Neutrophil (primary cell): Measurements from ENCODE around the gene NUP210.
"Not testable (repeated sequence)": the region's sequence is repeated elsewhere in the genome, so short reads cannot be mapped to it uniquely, and the experiment has no call there.

Source experiments
- H3K27ac ChIP-seq: fragments of 200-600 bp; sonication (generic); 2 replicates; pipeline ENCODE4 v1.5.1; 2016; ENCODE audit warnings: mild to moderate bottlenecking, moderate library complexity
- H3K27me3 ChIP-seq: fragments of 200-600 bp; sonication (generic); 2 replicates; pipeline ENCODE4 v1.6.0; 2016; ENCODE audit warnings: mild to moderate bottlenecking
- H3K36me3 ChIP-seq: fragments of 200-600 bp; sonication (generic); 2 replicates; pipeline ENCODE4 v1.5.1; 2017
- H3K4me1 ChIP-seq, 2 experiments: fragments of 200-600 bp in 1 of 2; sonication (generic) in 1 of 2; 1 replicate in 1 of 2; 2 replicates in 1 of 2; pipeline versions ENCODE4 v1.5.1 to v1.6.1; 2013 to 2016; ENCODE audit warnings: low read depth in 1 of 2, low read length in 1 of 2, mild to moderate bottlenecking in 1 of 2, moderate library complexity in 1 of 2; ENCODE audit not compliant: control insufficient read depth in 1 of 2, insufficient read depth in 1 of 2
- H3K4me3 ChIP-seq, 2 experiments: fragments of 200-600 bp in 1 of 2; sonication (generic) in 1 of 2; 1 replicate in 1 of 2; 2 replicates in 1 of 2; pipeline ENCODE4 v1.5.1; 2013 to 2016; ENCODE audit warnings: low read depth in 1 of 2, low read length in 1 of 2, mild to moderate bottlenecking in 1 of 2, moderate library complexity in 1 of 2
- H3K9me3 ChIP-seq: fragments of 200-600 bp; sonication (generic); 2 replicates; pipeline ENCODE4 v1.5.1; 2016
- CTCF ChIP-seq: fragments of 200-600 bp; sonication (generic); IDR thresholded peaks from 2 replicates; pipeline ENCODE4 v1.5.1; 2016; ENCODE audit warnings: antibody characterized with exemption

The NUP210 gene

GRCh38 chr3:13433912-13434311 lies 13.8 kb upstream of the NUP210 start:
- Histone ChIP-seq H3K4me1 (no peaks in the 10 kb centered on the region), H3K9me3 (no peaks in the 10 kb centered on the region), H3K36me3 (no peaks in the 10 kb centered on the region), H3K27me3 (no peaks in the 10 kb centered on the region), H3K4me3 (no peak overlapping the region), H3K27ac (no peak overlapping the region)
- no peak for TF ChIP-seq CTCF

GRCh38 chr3:13432093-13432492 lies 12.0 kb upstream of the NUP210 start:
- Histone ChIP-seq H3K4me3 (no peak overlapping the region), H3K36me3 (no peaks in the 10 kb centered on the region), H3K4me1 (no peaks in the 10 kb centered on the region), H3K27me3 (no peaks in the 10 kb centered on the region), H3K9me3 (no peaks in the 10 kb centered on the region), H3K27ac (no peak overlapping the region)
- TF ChIP-seq CTCF, result no peak

GRCh38 chr3:13430411-13430875 lies 10.3 kb upstream of the NUP210 start:
- H3K4me3 ChIP-seq, H3K9me3 ChIP-seq, H3K27ac ChIP-seq, H3K4me1 ChIP-seq, H3K36me3 ChIP-seq, H3K27me3 ChIP-seq: not testable (repeated sequence)

GRCh38 chr3:13429631-13430291 lies 9.6 kb upstream of the NUP210 start:
- H3K9me3 ChIP-seq, result no peaks in the 10 kb centered on the region
- no peak overlapping the region for H3K27ac ChIP-seq
- no peaks in the 10 kb centered on the region for H3K27me3 ChIP-seq
- H3K4me3 ChIP-seq, result no peak overlapping the region
- H3K36me3 ChIP-seq, result no peaks in the 10 kb centered on the region
- peaks cover 2 to 3% of the 10 kb centered on the region in 2 experiments for H3K4me1 ChIP-seq
- TF ChIP-seq CTCF, result no peak

- not testable (repeated sequence) for H3K27ac ChIP-seq, H3K4me3 ChIP-seq
Observed at GRCh38 chr3:13428678-13429077, 8.6 kb upstream of the NUP210 start.

GRCh38 chr3:13427662-13428603 lies 7.8 kb upstream of the NUP210 start:
- Histone ChIP-seq H3K27me3 (no peaks in the 10 kb centered on the region), H3K36me3 (no peaks in the 10 kb centered on the region), H3K4me1 (peaks cover 6 to 7% of the 10 kb centered on the region in 2 experiments), H3K4me3 (no peak overlapping the region), H3K27ac (no peak overlapping the region), H3K9me3 (no peaks in the 10 kb centered on the region)
- no peak for TF ChIP-seq CTCF

More at GRCh38 chr3:13428678-13429077, 8.6 kb upstream of the NUP210 start:
- H3K27me3 ChIP-seq, H3K9me3 ChIP-seq, H3K36me3 ChIP-seq, H3K4me1 ChIP-seq: not testable (repeated sequence)
